Measurements from ENCODE around the gene TAF4.

DNA sequence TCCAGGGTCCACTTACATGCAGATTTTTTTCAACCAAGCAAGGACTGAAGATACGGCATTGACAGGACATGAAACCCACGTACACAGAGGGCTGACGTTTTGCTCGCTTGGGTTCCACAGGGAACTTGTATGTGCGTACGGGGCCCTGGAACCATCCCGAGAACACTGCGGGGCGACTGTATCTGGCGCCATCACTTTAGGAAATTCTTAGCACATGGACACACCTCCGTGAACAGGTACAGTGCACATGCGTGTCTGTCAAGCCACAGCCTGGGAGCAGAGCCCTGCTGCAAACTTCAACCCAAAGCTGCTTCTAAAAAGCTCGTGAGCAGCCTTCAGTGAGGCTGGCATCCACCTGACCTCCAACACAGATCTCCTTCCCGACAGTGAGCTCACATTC lies 37.3 kb downstream of the TAF4 start:
- TF ChIP-seq, protein P1, sequence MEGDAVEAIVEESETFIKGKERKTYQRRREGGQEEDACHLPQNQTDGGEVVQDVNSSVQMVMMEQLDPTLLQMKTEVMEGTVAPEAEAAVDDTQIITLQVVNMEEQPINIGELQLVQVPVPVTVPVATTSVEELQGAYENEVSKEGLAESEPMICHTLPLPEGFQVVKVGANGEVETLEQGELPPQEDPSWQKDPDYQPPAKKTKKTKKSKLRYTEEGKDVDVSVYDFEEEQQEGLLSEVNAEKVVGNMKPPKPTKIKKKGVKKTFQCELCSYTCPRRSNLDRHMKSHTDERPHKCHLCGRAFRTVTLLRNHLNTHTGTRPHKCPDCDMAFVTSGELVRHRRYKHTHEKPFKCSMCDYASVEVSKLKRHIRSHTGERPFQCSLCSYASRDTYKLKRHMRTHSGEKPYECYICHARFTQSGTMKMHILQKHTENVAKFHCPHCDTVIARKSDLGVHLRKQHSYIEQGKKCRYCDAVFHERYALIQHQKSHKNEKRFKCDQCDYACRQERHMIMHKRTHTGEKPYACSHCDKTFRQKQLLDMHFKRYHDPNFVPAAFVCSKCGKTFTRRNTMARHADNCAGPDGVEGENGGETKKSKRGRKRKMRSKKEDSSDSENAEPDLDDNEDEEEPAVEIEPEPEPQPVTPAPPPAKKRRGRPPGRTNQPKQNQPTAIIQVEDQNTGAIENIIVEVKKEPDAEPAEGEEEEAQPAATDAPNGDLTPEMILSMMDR (IDR thresholded peaks at IDR 0.05), result no peak
- TF ChIP-seq POLR2A (IDR thresholded peaks at IDR 0.05), result no peak
